K562 (cell line): ENCODE measurements around the gene CHN1. TPM values are rescaled to one million over a fixed set of nuclear protein-coding genes. Genes with fewer than 3 reads are reported as not detected.

Source experiments
- ATAC-seq: fragments of 200-7000 bp; cut with Tn5 transposase; 3 replicates; pipeline ENCODE4 v1.9.1; 2020; ENCODE audit warnings: moderate library complexity
- BruUV-seq: library from RNA; stranded (reverse); fragments of 400-500 nt; replicated peaks from 2 replicates; lab custom pipeline; 2021; lab: Mats Ljungman, UMichigan
- CTCF ChIA-PET: fragments of 300-600 bp; formaldehyde crosslinking; extraction: SDS; loops from one replicate; lab custom pipeline; 2021; ENCODE audit warnings: low intra/inter-chr PET ratio; lab: Yijun Ruan, JAX
- POLR2A ChIA-PET: fragments of 300-600, 350-650 bp; sonication (Branson Sonifier 250); formaldehyde crosslinking; extraction: SDS; loops from one replicate; lab custom pipeline; 2021; ENCODE audit warnings: antibody characterized with exemption, inconsistent platforms; lab: Yijun Ruan, JAX
- DNase-seq, 4 experiments: peaks; one replicate each; pipeline versions ENCODE4 v3.0.0 to v3.0.0-alpha.2; 2011 to 2018; ENCODE audit warnings: low spot score in 3 of 4, mixed read lengths in 3 of 4; ENCODE audit errors: extremely low read depth in 1 of 4
- FAIRE-seq: peaks from 2 replicates; lab custom pipeline; 2011; peaks lifted over from hg19 to GRCh38; lab: Jason Lieb, UNC
- H2AFZ ChIP-seq: 2 replicates; pipeline ENCODE4 v1.6.0; 2011; ENCODE audit warnings: low read depth, low read length, control low read depth, inconsistent platforms
- H3K27ac ChIP-seq: fragments of 200-600 bp; 3 replicates; pipeline ENCODE4 v1.8.0; 2011; ENCODE audit warnings: low read depth, mild to moderate bottlenecking, control low read depth, inconsistent platforms, low read length, moderate library complexity, mixed read lengths; ENCODE audit errors: extremely low read depth
- H3K27me3 ChIP-seq, 2 experiments: fragments of 300-600 bp in 1 of 2; 2 replicates in 1 of 2; 3 replicates in 1 of 2; pipeline versions ENCODE4 v1.6.0 to v1.8.0; 2011; ENCODE audit warnings: inconsistent platforms in 2 of 2, low read length in 2 of 2, mild to moderate bottlenecking in 1 of 2, mixed read lengths in 1 of 2, moderate library complexity in 1 of 2; ENCODE audit not compliant: control insufficient read depth in 2 of 2, insufficient read depth in 2 of 2
- H3K36me3 ChIP-seq: fragments of 300-600 bp; 3 replicates; pipeline ENCODE4 v1.8.0; 2011; ENCODE audit warnings: mild to moderate bottlenecking, low read length, inconsistent platforms; ENCODE audit not compliant: control insufficient read depth, insufficient read depth
- H3K4me1 ChIP-seq, 2 experiments: fragments of 200-600 bp in 1 of 2; replicated peaks in 1 of 2; 2 replicates in 1 of 2; 3 replicates in 1 of 2; pipeline versions ENCODE4 v1.5.1 to v1.8.0; 2011; ENCODE audit warnings: inconsistent platforms in 2 of 2, low read length in 2 of 2, mild to moderate bottlenecking in 1 of 2, mixed read lengths in 1 of 2, moderate library complexity in 1 of 2; ENCODE audit not compliant: control insufficient read depth in 2 of 2, insufficient read depth in 2 of 2
- H3K4me2 ChIP-seq: 2 replicates; pipeline ENCODE4 v1.6.1; 2011; ENCODE audit warnings: low read length, control low read depth, inconsistent platforms, mixed read lengths; ENCODE audit not compliant: insufficient read depth
- H3K4me3 ChIP-seq: fragments of 200-600 bp; sonication (generic), shearing (Covaris generic); 2 replicates; pipeline ENCODE4 v1.5.1; 2016; ENCODE audit warnings: control low read depth, inconsistent platforms
- H3K79me2 ChIP-seq: fragments of 200-600 bp; 3 replicates; pipeline ENCODE4 v1.8.0; 2011; ENCODE audit warnings: low read length, inconsistent platforms; ENCODE audit not compliant: control insufficient read depth, insufficient read depth
- H3K9ac ChIP-seq, 2 experiments: 2 replicates each; pipeline versions ENCODE4 v1.6.0 to v1.6.1; 2011; ENCODE audit warnings: low read depth in 2 of 2, low read length in 2 of 2, control low read depth in 1 of 2, inconsistent platforms in 1 of 2, mild to moderate bottlenecking in 1 of 2, mixed read lengths in 1 of 2; ENCODE audit not compliant: insufficient read depth in 1 of 2
- H3K9me1 ChIP-seq: one replicate; pipeline ENCODE4 v1.6.0; 2011; ENCODE audit warnings: inconsistent platforms, mild to moderate bottlenecking, low read length, moderate library complexity; ENCODE audit not compliant: control insufficient read depth, insufficient read depth
- H3K9me3 ChIP-seq: replicated peaks from 2 replicates; pipeline ENCODE4 v1.5.1; 2011; ENCODE audit warnings: low read depth, low read length, inconsistent platforms; ENCODE audit not compliant: control insufficient read depth, insufficient read depth
- H4K20me1 ChIP-seq: replicated peaks from 2 replicates; pipeline ENCODE4 v1.6.1; 2011; ENCODE audit warnings: low read length, inconsistent platforms, mixed read lengths; ENCODE audit not compliant: control insufficient read depth, insufficient read depth
- BCLAF1 ChIP-seq, 2 experiments: fragments of 450-650 bp in 1 of 2; IDR thresholded peaks; 2 replicates each; pipeline ENCODE4 v1.6.1; 2011 to 2017; ENCODE audit warnings: low read depth in 2 of 2, antibody characterized with exemption in 1 of 2, borderline replicate concordance in 1 of 2, low read length in 1 of 2, mild to moderate bottlenecking in 1 of 2, mixed read lengths in 1 of 2; ENCODE audit not compliant: control insufficient read depth in 1 of 2
- CBFA2T2 ChIP-seq: fragments of 450-650 bp; conservative IDR thresholded peaks from 2 replicates; pipeline ENCODE4 v1.6.1; 2017; ENCODE audit warnings: mild to moderate bottlenecking
- CCAR2 ChIP-seq: fragments of 200-400 bp; formaldehyde crosslinking; IDR thresholded peaks from 2 replicates; pipeline ENCODE4 v1.6.1; 2017; ENCODE audit warnings: mild to moderate bottlenecking, low read depth, low read length
- FOXA3 ChIP-seq, 2 experiments: fragments of 450-650 bp in 1 of 2; sonication (generic) in 1 of 2; formaldehyde crosslinking; IDR thresholded peaks in 1 of 2; conservative IDR thresholded peaks in 1 of 2; 2 replicates each; pipeline versions ENCODE4 v1.4.0 to v1.8.0; 2020 to 2022; ENCODE audit warnings: mild to moderate bottlenecking in 2 of 2, missing genetic modification reagents in 1 of 2
- GABPB1 ChIP-seq: sonication (generic); formaldehyde crosslinking; IDR thresholded peaks from 2 replicates; pipeline ENCODE4 v1.8.0; 2022; ENCODE audit warnings: mild to moderate bottlenecking, missing genetic modification reagents
- HIVEP1 ChIP-seq: fragments of 250-450 bp; sonication (Bioruptor Pico); IDR thresholded peaks from 2 replicates; pipeline ENCODE4 v1.4.0; 2020; ENCODE audit warnings: mild to moderate bottlenecking
- MAFG ChIP-seq: fragments of 450-650 bp; conservative IDR thresholded peaks from 2 replicates; pipeline ENCODE4 v1.6.1; 2016; ENCODE audit warnings: missing genetic modification characterization, missing compliant biosample characterization
- NCOR1 ChIP-seq: fragments of 450-650 bp; IDR thresholded peaks from 2 replicates; pipeline ENCODE4 v1.6.1; 2016; ENCODE audit warnings: mild to moderate bottlenecking, moderate library complexity
- POLR2B ChIP-seq: fragments of 450-650 bp; IDR thresholded peaks from 2 replicates; pipeline ENCODE4 v1.6.1; 2018; ENCODE audit warnings: low read depth; ENCODE audit not compliant: partially characterized antibody
- PTTG1 ChIP-seq: fragments of 450-650 bp; IDR thresholded peaks from 2 replicates; pipeline ENCODE4 v1.6.1; 2016; ENCODE audit warnings: low read depth, mild to moderate bottlenecking, missing genetic modification characterization, missing compliant biosample characterization
- SAFB2 ChIP-seq: fragments of 200-400 bp; formaldehyde crosslinking; IDR thresholded peaks from 2 replicates; pipeline ENCODE4 v1.6.1; 2018; ENCODE audit warnings: borderline replicate concordance, low read length, low read depth, moderate library complexity; ENCODE audit not compliant: severe bottlenecking
- ZBTB2 ChIP-seq: fragments of 450-650 bp; IDR thresholded peaks from 2 replicates; pipeline ENCODE4 v1.6.1; 2016; ENCODE audit warnings: antibody characterized with exemption
- ZNF699 ChIP-seq: fragments of 250-450 bp; sonication (Bioruptor Pico); IDR thresholded peaks from 2 replicates; pipeline ENCODE4 v1.8.0; 2021; ENCODE audit warnings: mild to moderate bottlenecking, moderate library complexity; ENCODE audit not compliant: insufficient replicate concordance
- WGBS: fragments of 100-300 bp; shearing (Covaris generic); methylation state at CpG from one replicate; pipeline ENCODE4 v1.1.6; 2016; ENCODE audit warnings: low coverage, mixed read lengths; ENCODE audit not compliant: insufficient coverage; ENCODE audit errors: missing lambda C conversion rate; 5-methylcytosine and 5-hydroxymethylcytosine counted together
- in situ Hi-C: fragments of 300-500 bp; cut with MboI; formaldehyde crosslinking; loops from 4 replicates; pipeline ENCODE4 v1.15.0; 2018; ENCODE audit warnings: inconsistent platforms, mixed read lengths
- intact Hi-C: fragments of 100-400 bp; cut with micrococcal nuclease; formaldehyde crosslinking; loops from 2 replicates; pipeline ENCODE4 v1.14.2; 2022
- polyA plus RNA-seq, 8 experiments: library from polyadenylated mRNA; depleted of rRNA in 4 of 8; stranded (reverse) in 5 of 8; unstranded in 3 of 8; fragments of >200 nt; fragmentation: Nextera tagmentation in 2 of 8; fragmentation: Illumina TruSeq in 1 of 8; extraction: Ambion mirVana in 2 of 8; extraction: Trizol in 1 of 8; gene quantifications; 2 replicates each; pipeline versions ENCODE4 v1.2.1 to v1.2.3, GENCODE V29; 2011 to 2014; ENCODE audit warnings: inconsistent platforms in 1 of 8, missing spikeins in 1 of 8
- total RNA-seq, 7 experiments: library from RNA; depleted of rRNA in 6 of 7; stranded (reverse); fragments of >200 nt in 6 of 7; fragmentation: Illumina TruSeq in 2 of 7; extraction: Trizol in 2 of 7; gene quantifications; 2 replicates each; pipeline versions ENCODE4 v1.2.1 to v1.2.3, GENCODE V29; 2011 to 2021; ENCODE audit warnings: low replicate concordance in 1 of 7

CHN1 gene
- total and polyA plus RNA-seq, 9 of the 15 experiments (the other 6 are each of a cell fraction or from before 2014, with no cell fraction given), result 0.17 to 2.0 (median 0.87) TPM

GRCh38 chr2:174759381-174760065 is 245.7 kb downstream of the CHN1 start (continued):
- no peak for TF ChIP-seq ZBTB2
- no peak for TF ChIP-seq POLR2B

- Histone ChIP-seq H3K4me2 (no peak overlapping the region), H3K27ac (no peak overlapping the region), H3K79me2 (no peaks in the 10 kb centered on the region), H3K4me1 (no peaks in the 10 kb centered on the region), H3K4me3 (no peak overlapping the region), H3K9me3 (no peaks in the 10 kb centered on the region), H3K9me1 (no peaks in the 10 kb centered on the region), H4K20me1 (no peaks in the 10 kb centered on the region), H2AFZ (no peak overlapping the region), H3K36me3 (no peaks in the 10 kb centered on the region), H3K27me3 (peaks cover 19 to 53% of the 10 kb centered on the region in 2 experiments; a peak in 4 of 5 replicates), H3K9ac (no peak overlapping the region)
- ATAC-seq (no peak), FAIRE-seq (no peak), DNase-seq (no peak)
- intact Hi-C loops (no loop called here), in situ Hi-C loops (no loop called here)
- WGBS, result 2% methylated on average over 10 of the region's 10 CpGs
- TF ChIP-seq BCLAF1 (IDR thresholded peaks at IDR 0.05; ENCODE audit: borderline replicate concordance in 1 of 2, control insufficient read depth in 1 of 2, low read depth in 2 of 2, low read length in 1 of 2) (no peak), NCOR1 (no peak), CBFA2T2 (no peak), PTTG1 (tag) (no peak), HIVEP1 (CRISPR knock-in tag) (no peak), ZNF699 (CRISPR knock-in tag) (no peak), GABPB1 (CRISPR knock-in tag) (no peak), FOXA3 (CRISPR knock-in tag; conservative IDR thresholded peaks at IDR 0.05 in 1 of 2, IDR thresholded peaks at IDR 0.05 in 1 of 2) (no peak), MAFG (tag) (no peak), POLR2B (no peak), SAFB2 (no peak), CCAR2 (no peak)
- ChIA-PET POLR2A (no interaction called here), CTCF (no interaction called here)
- BruUV-seq, result no TSS peak
Measured at GRCh38 chr2:174756743-174757142, 248.4 kb downstream of the CHN1 start.
